GM10847 (cell line): ENCODE measurements around the gene SAMD15.

Experiments
- POLR2A ChIP-seq: IDR thresholded peaks from 2 replicates; pipeline ENCODE4 v1.6.1; 2011; ENCODE audit not compliant: insufficient read length; ENCODE audit errors: extremely low read depth

Gene SAMD15

GRCh38 chr14:77423423-77423822 is 46.2 kb downstream of the SAMD15 start, which contains the start of gene NOXRED1:
Gene NOXRED1 (minus strand): TSS chr14:77423523. CDS start chr14:77422889, 634 bp downstream.
- no peak for TF ChIP-seq POLR2A

DNA sequence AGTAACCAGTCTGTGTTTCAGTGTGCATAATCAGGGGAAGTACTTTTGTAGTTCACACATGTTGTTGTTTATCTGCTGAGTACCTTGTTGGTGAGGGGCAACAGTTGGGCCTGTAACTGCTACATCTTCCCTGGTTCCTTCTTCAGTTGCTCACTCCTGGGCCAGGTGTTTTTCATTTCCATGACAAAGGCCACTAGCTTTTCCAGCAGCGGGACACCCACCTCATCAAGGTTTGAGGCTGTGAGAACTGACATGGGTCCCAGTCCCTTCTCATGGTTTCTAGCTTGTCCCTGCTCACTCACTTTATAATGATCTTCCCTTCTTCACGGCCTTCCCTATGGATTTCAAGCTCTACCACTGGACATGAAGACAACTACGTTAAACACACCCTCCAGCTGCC is 47.7 kb downstream of the SAMD15 start:
- TF ChIP-seq POLR2A, result no peak

GRCh38 chr14:77426396-77426795 is 49.2 kb downstream of the SAMD15 start:
- TF ChIP-seq POLR2A, result no peak

- TF ChIP-seq POLR2A, result no peak
Measured at GRCh38 chr14:77436042-77436441, 58.9 kb downstream of the SAMD15 start.

GRCh38 chr14:77438596-77438995 is 61.4 kb downstream of the SAMD15 start:
- no peak for TF ChIP-seq POLR2A

- no peak for TF ChIP-seq POLR2A
Measured at GRCh38 chr14:77439861-77440260, 62.7 kb downstream of the SAMD15 start.
